Tibial nerve (tissue), 4 donors: ENCODE results near the gene MINPP1.
"Not testable (repeated sequence)": the region's sequence is repeated elsewhere in the genome, so short reads cannot be mapped to it uniquely, and the experiment has no call there.

Experiments used
- EP300 ChIP-seq, 2 donors: sonication (generic); formaldehyde crosslinking; IDR thresholded peaks; one replicate each; pipeline ENCODE4 v1.6.1; 2017; ENCODE audit warnings: antibody characterized with exemption in 2 of 2, mild to moderate bottlenecking in 1 of 2
- POLR2A ChIP-seq, 2 donors: fragments of 450-650 bp; IDR thresholded peaks; one replicate each; pipeline ENCODE4 v1.6.1; 2017; ENCODE audit warnings: antibody characterized with exemption in 2 of 2, mild to moderate bottlenecking in 2 of 2, moderate library complexity in 2 of 2
- TF ChIP-seq, protein P1 (sequence below), 5 experiments: fragments of 200-600 bp in 3 of 5; fragments of 450-650 bp in 2 of 5; sonication (generic) in 3 of 5; IDR thresholded peaks; one replicate each; pipeline ENCODE4 v1.5.1; 2016 to 2019; ENCODE audit warnings: antibody characterized with exemption in 5 of 5, mild to moderate bottlenecking in 3 of 5, moderate library complexity in 2 of 5

DNA sequence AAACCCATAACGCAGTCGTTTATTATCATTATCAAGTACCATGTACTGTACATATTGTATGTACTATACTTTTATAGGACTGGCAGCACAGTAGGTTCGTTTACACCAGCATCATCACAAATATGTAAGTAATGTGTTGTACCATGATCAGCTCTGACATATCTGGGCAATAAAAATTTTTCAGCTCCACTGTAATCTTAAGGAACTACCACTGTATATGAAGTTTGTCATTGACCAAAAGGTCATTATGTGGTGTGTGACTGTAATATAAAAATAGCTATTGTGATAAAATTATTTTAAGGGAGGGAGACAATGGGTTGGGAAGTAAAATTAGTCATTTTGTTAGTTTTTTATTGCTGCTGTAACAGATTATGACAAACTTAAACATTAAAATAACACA is 14.4 kb upstream of the MINPP1 start:
- TF ChIP-seq, protein P1, sequence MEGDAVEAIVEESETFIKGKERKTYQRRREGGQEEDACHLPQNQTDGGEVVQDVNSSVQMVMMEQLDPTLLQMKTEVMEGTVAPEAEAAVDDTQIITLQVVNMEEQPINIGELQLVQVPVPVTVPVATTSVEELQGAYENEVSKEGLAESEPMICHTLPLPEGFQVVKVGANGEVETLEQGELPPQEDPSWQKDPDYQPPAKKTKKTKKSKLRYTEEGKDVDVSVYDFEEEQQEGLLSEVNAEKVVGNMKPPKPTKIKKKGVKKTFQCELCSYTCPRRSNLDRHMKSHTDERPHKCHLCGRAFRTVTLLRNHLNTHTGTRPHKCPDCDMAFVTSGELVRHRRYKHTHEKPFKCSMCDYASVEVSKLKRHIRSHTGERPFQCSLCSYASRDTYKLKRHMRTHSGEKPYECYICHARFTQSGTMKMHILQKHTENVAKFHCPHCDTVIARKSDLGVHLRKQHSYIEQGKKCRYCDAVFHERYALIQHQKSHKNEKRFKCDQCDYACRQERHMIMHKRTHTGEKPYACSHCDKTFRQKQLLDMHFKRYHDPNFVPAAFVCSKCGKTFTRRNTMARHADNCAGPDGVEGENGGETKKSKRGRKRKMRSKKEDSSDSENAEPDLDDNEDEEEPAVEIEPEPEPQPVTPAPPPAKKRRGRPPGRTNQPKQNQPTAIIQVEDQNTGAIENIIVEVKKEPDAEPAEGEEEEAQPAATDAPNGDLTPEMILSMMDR (IDR thresholded peaks at IDR 0.05) = not testable (repeated sequence)
- TF ChIP-seq POLR2A, EP300 (IDR thresholded peaks at IDR 0.05): not testable (repeated sequence)
